Endothelial cell of umbilical vein (primary cell): Measurements from ENCODE around the gene SMAD5. TPM values are rescaled to one million over a fixed set of nuclear protein-coding genes. Genes with fewer than 3 reads are reported as not detected.

Experiments
- BruUV-seq: library from RNA; stranded (reverse); fragments of 400-500 nt; replicated peaks from 2 replicates; lab custom pipeline; 2021; lab: Mats Ljungman, UMichigan
- CTCF ChIA-PET: fragments of 300-600, 350-600 bp; sonication (Branson Sonifier 250); formaldehyde crosslinking; loops from one replicate; lab custom pipeline; 2021; ENCODE audit warnings: antibody characterized with exemption, inconsistent platforms; lab: Charles Lee
- POLR2A ChIA-PET: fragments of 300-600, 350-600 bp; sonication (Branson Sonifier 250); formaldehyde crosslinking; loops from one replicate; lab custom pipeline; 2021; ENCODE audit warnings: antibody characterized with exemption, inconsistent platforms; lab: Charles Lee
- DNase-seq: peaks from one replicate; pipeline ENCODE4 v3.0.0-alpha.2; 2011; ENCODE audit warnings: low read depth, low spot score
- FAIRE-seq: peaks from 2 replicates; lab custom pipeline; 2011; peaks lifted over from hg19 to GRCh38; lab: Jason Lieb, UNC
- H2AFZ ChIP-seq: 2 replicates; pipeline ENCODE4 v1.6.0; 2012; ENCODE audit warnings: low read depth, low read length, control low read depth, inconsistent platforms
- H3K27ac ChIP-seq: 2 replicates; pipeline ENCODE4 v1.5.1; 2011; ENCODE audit warnings: low read depth, mild to moderate bottlenecking, control low read depth, low read length, moderate library complexity; ENCODE audit not compliant: insufficient read depth
- H3K27me3 ChIP-seq, 2 experiments: 2 replicates each; pipeline versions ENCODE4 v1.6.0 to v1.6.1; 2011; ENCODE audit warnings: low read length in 2 of 2, mixed read lengths in 1 of 2; ENCODE audit not compliant: control insufficient read depth in 2 of 2, insufficient read depth in 2 of 2
- H3K36me3 ChIP-seq, 2 experiments: 2 replicates in 1 of 2; 3 replicates in 1 of 2; pipeline ENCODE4 v1.5.1; 2011; ENCODE audit warnings: low read length in 2 of 2, mild to moderate bottlenecking in 1 of 2, moderate library complexity in 1 of 2; ENCODE audit not compliant: control insufficient read depth in 2 of 2, insufficient read depth in 2 of 2; ENCODE audit errors: extremely low read depth in 1 of 2
- H3K4me1 ChIP-seq: 3 replicates; pipeline ENCODE4 v1.5.1; 2011; ENCODE audit warnings: mild to moderate bottlenecking, low read length; ENCODE audit not compliant: control insufficient read depth, insufficient read depth; ENCODE audit errors: extremely low read depth
- H3K4me2 ChIP-seq: 2 replicates; pipeline ENCODE4 v1.6.1; 2011; ENCODE audit warnings: low read length, control low read depth, mixed read lengths; ENCODE audit not compliant: insufficient read depth
- H3K4me3 ChIP-seq, 3 experiments: fragments of 200-600 bp in 1 of 3; sonication (generic), shearing (Covaris generic) in 1 of 3; replicated peaks in 1 of 3; 2 replicates each; pipeline ENCODE4 v1.5.1; 2011 to 2016; ENCODE audit warnings: control low read depth in 3 of 3, low read length in 3 of 3, mild to moderate bottlenecking in 2 of 3, inconsistent platforms in 1 of 3, low read depth in 1 of 3, moderate library complexity in 1 of 3; ENCODE audit not compliant: insufficient read depth in 1 of 3
- H3K79me2 ChIP-seq: 2 replicates; pipeline ENCODE4 v1.6.0; 2012; ENCODE audit warnings: low read length, inconsistent platforms; ENCODE audit not compliant: control insufficient read depth, insufficient read depth
- H3K9ac ChIP-seq: replicated peaks from 2 replicates; pipeline ENCODE3; 2011; ENCODE audit warnings: low read length, control low read depth; ENCODE audit not compliant: insufficient read depth; ENCODE audit errors: extremely low read depth
- H3K9me1 ChIP-seq: replicated peaks from 3 replicates; pipeline ENCODE4 v1.6.0; 2011; ENCODE audit warnings: mild to moderate bottlenecking, low read length; ENCODE audit not compliant: control insufficient read depth, insufficient read depth; ENCODE audit errors: extremely low read depth
- H3K9me3 ChIP-seq: replicated peaks from 2 replicates; pipeline ENCODE4 v1.5.1; 2012; ENCODE audit warnings: low read length, inconsistent platforms; ENCODE audit not compliant: control insufficient read depth, insufficient read depth
- H4K20me1 ChIP-seq: replicated peaks from 2 replicates; pipeline ENCODE3; 2011; ENCODE audit warnings: mild to moderate bottlenecking, low read length; ENCODE audit not compliant: control insufficient read depth, insufficient read depth; ENCODE audit errors: extremely low read depth
- EZH2 ChIP-seq: IDR thresholded peaks from 2 replicates; pipeline ENCODE4 v1.6.1; 2012; ENCODE audit warnings: borderline replicate concordance, low read depth, mild to moderate bottlenecking, moderate library complexity, low read length, inconsistent platforms; ENCODE audit not compliant: severe bottlenecking
- FOS ChIP-seq: IDR thresholded peaks from 2 replicates; pipeline ENCODE4 v1.6.1; 2011; ENCODE audit warnings: mild to moderate bottlenecking, low read length, moderate library complexity, borderline replicate concordance; ENCODE audit not compliant: insufficient read depth
- GATA2 ChIP-seq: IDR thresholded peaks from 2 replicates; pipeline ENCODE4 v1.7.0; 2011; ENCODE audit warnings: low read depth, mild to moderate bottlenecking, moderate library complexity, mixed read lengths, low read length; ENCODE audit not compliant: insufficient read length, insufficient read depth
- JUN ChIP-seq: IDR thresholded peaks from 2 replicates; pipeline ENCODE4 v1.6.1; 2011; ENCODE audit warnings: borderline replicate concordance, low read depth; ENCODE audit not compliant: insufficient read length, insufficient read depth
- MYC ChIP-seq: IDR thresholded peaks from one replicate; pipeline ENCODE4 v1.6.1; 2011; ENCODE audit warnings: mild to moderate bottlenecking, low read depth, low read length
- POLR2A ChIP-seq: IDR thresholded peaks from 2 replicates; pipeline ENCODE4 v1.6.1; 2012; ENCODE audit warnings: low read depth, mild to moderate bottlenecking, control low read depth, low read length
- POLR2AphosphoS5 ChIP-seq: IDR thresholded peaks from 2 replicates; pipeline ENCODE4 v1.6.1; 2012; ENCODE audit warnings: low read depth, mild to moderate bottlenecking, control low read depth, low read length, moderate library complexity; ENCODE audit not compliant: insufficient read depth
- dilution Hi-C: fragments of 300-500 bp; cut with MboI; formaldehyde crosslinking; loops from one replicate; pipeline ENCODE4 v1.15.0; 2019; ENCODE audit warnings: low sequenced_read_pairs; ENCODE audit not compliant: extremely low pct_ligation_motif_present
- intact Hi-C: fragments of 100-400 bp; cut with micrococcal nuclease; formaldehyde crosslinking; loops from one replicate; pipeline ENCODE4 v1.10.0; 2022
- polyA plus RNA-seq, 4 experiments: library from polyadenylated mRNA; depleted of rRNA in 3 of 4; stranded (reverse) in 3 of 4; unstranded in 1 of 4; fragments of >200 nt; gene quantifications; 2 replicates each; pipeline versions ENCODE4 v1.2.1 to v1.2.3, GENCODE V29; 2011 to 2012; ENCODE audit warnings: missing spikeins in 1 of 4
- total RNA-seq: library from RNA; stranded (reverse); gene quantifications from 2 replicates; pipeline ENCODE4 v1.2.3, GENCODE V29; 2021
- TF ChIP-seq, protein P1 (sequence below), 2 donors: IDR thresholded peaks; 1 replicate in 1 of 2; 2 replicates in 1 of 2; pipeline ENCODE4 v1.5.1; 2011; ENCODE audit warnings: low read length in 2 of 2, mild to moderate bottlenecking in 2 of 2, moderate library complexity in 2 of 2, control low read depth in 1 of 2, inconsistent platforms in 1 of 2, low read depth in 1 of 2; ENCODE audit not compliant: insufficient read depth in 1 of 2; ENCODE audit errors: extremely low read depth in 1 of 2
- TF ChIP-seq, protein P2 (sequence below): IDR thresholded peaks from 2 replicates; pipeline ENCODE4 v1.6.1; 2011; ENCODE audit not compliant: insufficient read depth, insufficient read length

SMAD5 gene
- total and polyA plus RNA-seq, 2 donors (not counting 3 experiments of a cell fraction or from before 2014, with no cell fraction given): 26.0 to 66.0 TPM

DNA sequence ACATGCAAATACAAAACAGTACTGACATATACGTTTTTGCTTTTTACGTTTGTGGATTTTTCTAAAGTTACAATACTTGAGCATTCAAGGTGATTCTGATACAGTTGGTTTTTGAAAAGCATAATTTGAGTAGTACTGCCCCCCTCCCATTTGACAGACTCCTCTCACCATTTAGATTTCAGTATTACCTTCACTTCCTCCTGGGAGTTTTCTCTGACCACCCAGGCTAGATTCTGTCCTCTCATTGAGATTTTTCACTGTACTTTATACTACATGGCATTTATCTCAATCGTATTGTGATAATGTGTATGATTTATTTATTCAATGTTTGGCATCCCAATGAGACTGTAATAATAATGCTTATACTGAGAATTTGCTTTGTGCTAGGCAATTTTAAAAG lies 32.8 kb upstream of the SMAD5 start:
- ChIA-PET CTCF (interaction anchor here (1.0 to 1.7 kb wide), 3 partner anchors 17 to 155 kb away, joined by 3 to 7 read pairs (median 5); no protein-coding TSS in a partner anchor), POLR2A (no interaction called here)
- Histone ChIP-seq H2AFZ (no peak overlapping the region), H3K79me2 (no peaks in the 10 kb centered on the region), H3K9ac (no peak overlapping the region), H3K27me3 (peaks cover 16 to 37% of the 10 kb centered on the region in 2 experiments), H3K4me3 (no peak overlapping the region), H3K36me3 (no peaks in the 10 kb centered on the region), H4K20me1 (no peaks in the 10 kb centered on the region), H3K9me1 (no peaks in the 10 kb centered on the region), H3K9me3 (no peaks in the 10 kb centered on the region), H3K4me2 (no peak overlapping the region), H3K27ac (no peak overlapping the region), H3K4me1 (no peaks in the 10 kb centered on the region)
- TF ChIP-seq MYC: no peak
- TF ChIP-seq, protein P1, sequence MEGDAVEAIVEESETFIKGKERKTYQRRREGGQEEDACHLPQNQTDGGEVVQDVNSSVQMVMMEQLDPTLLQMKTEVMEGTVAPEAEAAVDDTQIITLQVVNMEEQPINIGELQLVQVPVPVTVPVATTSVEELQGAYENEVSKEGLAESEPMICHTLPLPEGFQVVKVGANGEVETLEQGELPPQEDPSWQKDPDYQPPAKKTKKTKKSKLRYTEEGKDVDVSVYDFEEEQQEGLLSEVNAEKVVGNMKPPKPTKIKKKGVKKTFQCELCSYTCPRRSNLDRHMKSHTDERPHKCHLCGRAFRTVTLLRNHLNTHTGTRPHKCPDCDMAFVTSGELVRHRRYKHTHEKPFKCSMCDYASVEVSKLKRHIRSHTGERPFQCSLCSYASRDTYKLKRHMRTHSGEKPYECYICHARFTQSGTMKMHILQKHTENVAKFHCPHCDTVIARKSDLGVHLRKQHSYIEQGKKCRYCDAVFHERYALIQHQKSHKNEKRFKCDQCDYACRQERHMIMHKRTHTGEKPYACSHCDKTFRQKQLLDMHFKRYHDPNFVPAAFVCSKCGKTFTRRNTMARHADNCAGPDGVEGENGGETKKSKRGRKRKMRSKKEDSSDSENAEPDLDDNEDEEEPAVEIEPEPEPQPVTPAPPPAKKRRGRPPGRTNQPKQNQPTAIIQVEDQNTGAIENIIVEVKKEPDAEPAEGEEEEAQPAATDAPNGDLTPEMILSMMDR (IDR thresholded peaks at IDR 0.05; ENCODE audit: extremely low read depth in 1 of 2, insufficient read depth in 1 of 2, low read depth in 1 of 2, low read length in 2 of 2): no peak
- no peak for TF ChIP-seq FOS
- TF ChIP-seq POLR2A: no peak
- TF ChIP-seq GATA2: no peak
- intact Hi-C loops: no loop called here
- DNase-seq (no peak), FAIRE-seq (no peak)
- no TSS peak for BruUV-seq
- dilution Hi-C loops: no loop called here

DNA sequence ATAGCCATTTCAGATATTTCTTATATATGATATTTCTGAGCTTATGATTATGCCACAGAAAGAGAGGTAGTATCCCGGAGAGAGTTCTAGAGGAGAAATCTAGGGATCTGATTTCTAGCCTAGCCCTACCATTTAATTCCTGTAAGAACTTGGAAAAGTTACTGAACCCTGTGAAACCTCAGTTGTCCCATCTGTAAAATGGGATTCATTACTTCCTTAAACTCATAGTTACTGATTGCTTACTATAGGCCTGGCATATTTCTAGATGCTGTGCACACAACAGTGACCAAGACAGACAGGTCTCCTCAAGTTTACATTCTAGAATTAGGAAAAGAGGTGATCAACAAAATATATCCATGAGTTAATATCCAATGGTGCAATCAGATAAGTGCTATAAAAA lies 30.8 kb upstream of the SMAD5 start:
- Histone ChIP-seq H3K9me1 (no peaks in the 10 kb centered on the region), H3K27me3 (peaks cover 15 to 36% of the 10 kb centered on the region in 2 experiments), H3K9me3 (no peaks in the 10 kb centered on the region), H3K4me3 (no peak overlapping the region), H3K79me2 (no peaks in the 10 kb centered on the region), H3K4me1 (no peaks in the 10 kb centered on the region), H4K20me1 (no peaks in the 10 kb centered on the region), H3K36me3 (no peaks in the 10 kb centered on the region), H3K4me2 (no peak overlapping the region), H3K27ac (no peak overlapping the region), H3K9ac (no peak overlapping the region), H2AFZ (no peak overlapping the region)
- DNase-seq (no peak), FAIRE-seq (no peak)
- POLR2A ChIA-PET: no interaction called here
- dilution Hi-C loops: no loop called here
- intact Hi-C loops: no loop called here
- no peak for TF ChIP-seq POLR2A
- TF ChIP-seq, protein P2, sequence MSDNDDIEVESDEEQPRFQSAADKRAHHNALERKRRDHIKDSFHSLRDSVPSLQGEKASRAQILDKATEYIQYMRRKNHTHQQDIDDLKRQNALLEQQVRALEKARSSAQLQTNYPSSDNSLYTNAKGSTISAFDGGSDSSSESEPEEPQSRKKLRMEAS: no peak
- no peak for TF ChIP-seq POLR2AphosphoS5
- TF ChIP-seq, protein P1 (IDR thresholded peaks at IDR 0.05; ENCODE audit: extremely low read depth in 1 of 2, insufficient read depth in 1 of 2, low read depth in 1 of 2, low read length in 2 of 2): no peak
- no peak for TF ChIP-seq GATA2
- TF ChIP-seq MYC: no peak
- TF ChIP-seq JUN: no peak
- no peak for TF ChIP-seq EZH2
- no peak for TF ChIP-seq FOS
- no TSS peak for BruUV-seq
- CTCF ChIA-PET: interaction anchor here (1.1 to 1.5 kb wide), 2 partner anchors 14 to 19 kb away, joined by 3 to 5 read pairs; no protein-coding TSS in a partner anchor
